GM12865 (cell line): ENCODE data around the gene RANBP9.

ENCODE experiments used
- DNase-seq: peaks from one replicate; pipeline ENCODE4 v3.0.0; 2010; ENCODE audit warnings: low read depth
- H3K4me3 ChIP-seq: 2 replicates; pipeline ENCODE4 v1.5.1; 2011; ENCODE audit warnings: mild to moderate bottlenecking, low read depth, low read length, control low read depth
- CTCF ChIP-seq: IDR thresholded peaks from 2 replicates; pipeline ENCODE4 v1.5.1; 2011; ENCODE audit warnings: low read length, control low read depth, low read depth, inconsistent platforms; ENCODE audit not compliant: insufficient read depth; ENCODE audit errors: missing control alignments

Gene RANBP9

GRCh38 chr6:13673825-13674444, 37.7 kb downstream of the RANBP9 start:
- DNase-seq = no peak
- TF ChIP-seq CTCF = no peak
- no peak overlapping the region for H3K4me3 ChIP-seq

GRCh38 chr6:13673368-13673767, 38.3 kb downstream of the RANBP9 start:
- DNase-seq = no peak
- H3K4me3 ChIP-seq = no peak overlapping the region
- TF ChIP-seq CTCF = no peak

GRCh38 chr6:13672904-13673303, 38.7 kb downstream of the RANBP9 start:
- no peak overlapping the region for H3K4me3 ChIP-seq
- no peak for DNase-seq
- no peak for TF ChIP-seq CTCF

- TF ChIP-seq CTCF = no peak
- no peak for DNase-seq
- no peak overlapping the region for H3K4me3 ChIP-seq
Observed at GRCh38 chr6:13671548-13672127, 40.0 kb downstream of the RANBP9 start.

GRCh38 chr6:13669476-13669875, 42.2 kb downstream of the RANBP9 start:
- no peak for DNase-seq
- TF ChIP-seq CTCF = no peak
- no peak overlapping the region for H3K4me3 ChIP-seq

- TF ChIP-seq CTCF = no peak
- H3K4me3 ChIP-seq = no peak overlapping the region
- DNase-seq = peak; percentile 65
Observed at GRCh38 chr6:13668291-13668928, 43.2 kb downstream of the RANBP9 start.

- no peak overlapping the region for H3K4me3 ChIP-seq
- TF ChIP-seq CTCF = no peak
- no peak for DNase-seq
Observed at GRCh38 chr6:13667655-13668054, 44.0 kb downstream of the RANBP9 start.
